Glutamatergic neuron (in vitro differentiated cells): ENCODE measurements around the gene PALM. TPM values are rescaled to one million over a fixed set of nuclear protein-coding genes. Genes with fewer than 3 reads are reported as not detected.
A peak's percentile ranks its signal among the peaks of the same experiment; 100 is the strongest.

ENCODE experiments used
- DNase-seq: peaks from one replicate; pipeline ENCODE4 v3.0.0; 2022
- H3K27ac Mint-ChIP-seq: one replicate; pipeline ENCODE4 v1.8.0; 2020; ENCODE audit warnings: mild to moderate bottlenecking, mixed read lengths, inconsistent platforms; ENCODE audit not compliant: unreplicated experiment
- H3K27me3 Mint-ChIP-seq: one replicate; pipeline ENCODE4 v1.8.0; 2020; ENCODE audit warnings: mild to moderate bottlenecking, moderate library complexity, mixed read lengths, inconsistent platforms; ENCODE audit not compliant: unreplicated experiment
- H3K36me3 Mint-ChIP-seq: one replicate; pipeline ENCODE4 v1.8.0; 2020; ENCODE audit warnings: mild to moderate bottlenecking, mixed read lengths, inconsistent platforms; ENCODE audit not compliant: unreplicated experiment
- H3K4me1 Mint-ChIP-seq: one replicate; pipeline ENCODE4 v1.8.0; 2020; ENCODE audit warnings: mild to moderate bottlenecking, low read depth, mixed read lengths, inconsistent platforms; ENCODE audit not compliant: unreplicated experiment
- H3K4me3 Mint-ChIP-seq: one replicate; pipeline ENCODE4 v1.8.0; 2020; ENCODE audit warnings: mild to moderate bottlenecking, mixed read lengths, inconsistent platforms; ENCODE audit not compliant: unreplicated experiment
- H3K9me3 Mint-ChIP-seq: one replicate; pipeline ENCODE4 v1.8.0; 2020; ENCODE audit warnings: mild to moderate bottlenecking, moderate library complexity, mixed read lengths, inconsistent platforms; ENCODE audit not compliant: unreplicated experiment
- total RNA-seq: library from RNA; stranded (reverse); fragmentation: NEBNext Ultra II Directional; extraction: Animal tissue kit (Norgen Biotek cat#: 25700); gene quantifications from one replicate; pipeline ENCODE4 v1.2.1, GENCODE V29; 2021; ENCODE audit not compliant: unreplicated experiment
- TF ChIP-seq, protein P1 (sequence below): fragments of 200-600 bp; sonication (generic); IDR thresholded peaks from one replicate; pipeline ENCODE4 v1.5.0; 2021; ENCODE audit not compliant: partially characterized antibody, unreplicated experiment

PALM gene
- total RNA-seq, 1 donor from 2014 or later, result 349 TPM

DNA sequence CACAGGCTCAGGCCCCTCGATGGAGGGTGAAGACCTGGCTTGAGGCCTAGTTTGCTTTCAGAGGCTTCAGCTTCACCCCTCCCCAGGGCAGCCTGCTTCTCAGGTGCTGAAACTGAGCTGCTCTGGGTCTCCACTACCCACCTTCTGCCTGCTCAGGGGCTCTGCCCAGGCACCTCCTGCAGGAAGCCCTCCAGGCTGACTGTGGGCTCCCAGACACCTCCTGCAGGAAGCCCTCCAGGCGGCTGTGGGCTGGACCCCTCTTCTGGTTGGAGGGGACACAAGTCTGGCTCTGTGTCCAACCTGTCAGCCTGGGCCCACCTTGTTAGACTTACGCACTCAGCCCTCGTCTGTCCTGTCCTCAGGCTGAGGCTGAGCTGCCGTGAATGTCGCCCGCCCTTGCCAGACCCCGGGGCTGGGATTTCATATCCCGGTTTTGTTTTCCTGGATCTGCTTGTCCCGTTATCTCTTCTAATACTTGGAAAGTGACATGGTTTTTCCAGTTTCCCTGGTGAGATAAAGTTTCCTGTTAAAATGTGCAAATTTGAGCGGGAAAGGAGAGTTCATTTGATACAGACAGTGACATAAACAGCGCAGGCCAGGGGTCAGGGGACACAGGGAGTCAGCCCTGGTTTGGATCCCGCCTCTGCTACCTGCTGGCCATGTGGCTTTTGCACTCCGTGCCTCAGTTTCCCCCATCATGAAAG lies 21.4 kb downstream of the PALM start:
- TF ChIP-seq, protein P1, sequence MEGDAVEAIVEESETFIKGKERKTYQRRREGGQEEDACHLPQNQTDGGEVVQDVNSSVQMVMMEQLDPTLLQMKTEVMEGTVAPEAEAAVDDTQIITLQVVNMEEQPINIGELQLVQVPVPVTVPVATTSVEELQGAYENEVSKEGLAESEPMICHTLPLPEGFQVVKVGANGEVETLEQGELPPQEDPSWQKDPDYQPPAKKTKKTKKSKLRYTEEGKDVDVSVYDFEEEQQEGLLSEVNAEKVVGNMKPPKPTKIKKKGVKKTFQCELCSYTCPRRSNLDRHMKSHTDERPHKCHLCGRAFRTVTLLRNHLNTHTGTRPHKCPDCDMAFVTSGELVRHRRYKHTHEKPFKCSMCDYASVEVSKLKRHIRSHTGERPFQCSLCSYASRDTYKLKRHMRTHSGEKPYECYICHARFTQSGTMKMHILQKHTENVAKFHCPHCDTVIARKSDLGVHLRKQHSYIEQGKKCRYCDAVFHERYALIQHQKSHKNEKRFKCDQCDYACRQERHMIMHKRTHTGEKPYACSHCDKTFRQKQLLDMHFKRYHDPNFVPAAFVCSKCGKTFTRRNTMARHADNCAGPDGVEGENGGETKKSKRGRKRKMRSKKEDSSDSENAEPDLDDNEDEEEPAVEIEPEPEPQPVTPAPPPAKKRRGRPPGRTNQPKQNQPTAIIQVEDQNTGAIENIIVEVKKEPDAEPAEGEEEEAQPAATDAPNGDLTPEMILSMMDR, result no peak
- Mint-ChIP-seq H3K4me3 (no peak overlapping the region), H3K9me3 (peaks cover 14% of the 10 kb centered on the region), H3K36me3 (no peaks in the 10 kb centered on the region), H3K27me3 (peaks cover 18% of the 10 kb centered on the region), H3K27ac (no peak overlapping the region), H3K4me1 (peaks cover 4% of the 10 kb centered on the region)
- no peak for DNase-seq

DNA sequence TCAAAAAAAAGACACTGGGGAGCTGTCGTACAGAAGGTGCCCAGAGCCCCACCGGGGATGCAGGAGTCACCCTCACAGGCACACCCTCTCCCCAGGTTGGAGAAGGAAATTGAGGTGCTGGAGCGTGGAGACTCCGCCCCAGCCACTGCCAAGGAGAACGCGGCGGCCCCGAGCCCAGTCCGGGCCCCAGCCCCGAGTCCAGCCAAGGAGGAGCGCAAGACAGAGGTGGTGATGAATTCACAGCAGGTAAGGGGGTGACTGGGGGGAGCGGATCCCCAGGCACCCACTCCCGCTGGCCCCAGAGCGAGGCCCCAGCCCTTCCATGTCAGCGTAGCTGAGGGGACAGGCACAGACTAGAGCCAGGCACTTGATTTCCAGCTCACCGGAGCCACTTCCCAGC lies 22.3 kb downstream of the PALM start:
- no peak overlapping the region for H3K4me3 Mint-ChIP-seq
- DNase-seq, result no peak
- peaks cover 14% of the 10 kb centered on the region for H3K9me3 Mint-ChIP-seq
- TF ChIP-seq, protein P1, result no peak
- H3K27ac Mint-ChIP-seq, result no peak overlapping the region
- H3K4me1 Mint-ChIP-seq, result peaks cover 4% of the 10 kb centered on the region
- no peaks in the 10 kb centered on the region for H3K36me3 Mint-ChIP-seq
- peaks cover 18% of the 10 kb centered on the region for H3K27me3 Mint-ChIP-seq

DNA sequence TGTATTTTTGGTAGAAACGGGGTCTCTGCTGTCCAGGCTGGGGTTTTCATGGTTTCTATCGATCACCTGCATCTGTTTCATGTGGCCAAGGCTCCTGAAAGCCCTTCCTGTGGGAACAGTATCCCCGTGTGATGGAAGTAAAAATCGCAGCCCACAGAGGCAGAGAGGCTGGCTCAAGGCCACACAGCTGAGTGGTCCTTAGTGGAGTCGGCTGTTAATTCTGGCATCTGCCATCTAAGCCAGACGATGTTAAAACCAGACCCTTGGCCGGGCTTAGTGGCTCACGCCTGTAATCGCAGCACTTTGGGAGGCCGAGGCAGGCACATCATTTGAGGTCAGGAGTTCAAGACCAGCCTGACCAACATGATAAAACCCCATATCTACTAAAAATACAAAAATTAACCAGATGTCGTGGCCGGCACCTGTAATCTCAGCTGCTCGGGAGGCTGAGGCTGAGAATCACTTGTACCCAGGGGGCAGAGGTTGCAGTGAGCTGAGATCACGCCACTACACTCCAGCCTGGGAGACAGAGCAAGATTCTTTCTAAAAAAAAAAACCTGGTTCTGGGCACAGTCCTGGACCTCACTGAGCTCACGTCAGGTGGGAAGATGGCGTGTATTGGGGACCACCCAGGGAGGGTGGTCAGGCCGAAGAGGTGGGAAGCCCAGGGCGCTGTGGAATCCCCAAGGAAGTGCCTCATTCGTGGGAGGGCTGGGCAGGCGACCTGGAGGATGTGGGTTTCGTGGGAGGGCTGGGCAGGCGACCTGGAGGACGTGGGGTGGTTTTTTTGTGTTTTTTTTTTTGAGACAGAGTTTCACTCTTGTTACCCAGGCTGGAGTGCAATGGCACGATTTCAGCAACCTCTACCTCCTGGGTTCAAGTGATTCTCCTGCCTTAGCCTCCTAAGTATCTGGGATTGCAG lies 23.7 kb downstream of the PALM start:
- Mint-ChIP-seq H3K27me3 (peaks cover 18% of the 10 kb centered on the region), H3K36me3 (no peaks in the 10 kb centered on the region), H3K9me3 (peaks cover 18% of the 10 kb centered on the region), H3K4me3 (no peak overlapping the region), H3K27ac (no peak overlapping the region), H3K4me1 (peaks cover 2% of the 10 kb centered on the region)
- TF ChIP-seq, protein P1, result no peak
- DNase-seq, result no peak

DNA sequence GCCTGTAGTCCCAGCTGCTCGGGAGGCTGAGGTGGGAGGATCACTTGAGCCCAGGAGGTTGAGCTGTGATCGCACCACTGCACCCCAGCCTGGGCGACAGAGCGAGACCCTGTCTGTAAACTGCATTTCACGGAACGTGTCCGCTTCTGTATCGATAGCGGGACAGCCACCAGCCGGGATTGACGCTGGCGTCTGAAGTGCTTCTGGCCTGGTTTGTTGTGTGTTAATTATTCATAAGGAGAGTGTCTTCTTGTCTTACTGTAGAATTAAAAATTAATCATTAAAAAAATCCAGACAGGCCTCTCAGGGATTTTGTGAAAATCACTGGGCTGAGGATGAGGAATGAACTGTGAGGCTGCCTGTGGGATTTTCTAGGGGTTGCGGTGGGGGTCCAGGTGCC lies 26.0 kb downstream of the PALM start:
- Mint-ChIP-seq H3K9me3 (peaks cover 27% of the 10 kb centered on the region), H3K4me3 (no peak overlapping the region), H3K4me1 (peaks cover 2% of the 10 kb centered on the region), H3K27me3 (peaks cover 27% of the 10 kb centered on the region), H3K36me3 (no peaks in the 10 kb centered on the region), H3K27ac (peak overlapping the region; percentile 43)
- TF ChIP-seq, protein P1, result no peak
- DNase-seq, result no peak

DNA sequence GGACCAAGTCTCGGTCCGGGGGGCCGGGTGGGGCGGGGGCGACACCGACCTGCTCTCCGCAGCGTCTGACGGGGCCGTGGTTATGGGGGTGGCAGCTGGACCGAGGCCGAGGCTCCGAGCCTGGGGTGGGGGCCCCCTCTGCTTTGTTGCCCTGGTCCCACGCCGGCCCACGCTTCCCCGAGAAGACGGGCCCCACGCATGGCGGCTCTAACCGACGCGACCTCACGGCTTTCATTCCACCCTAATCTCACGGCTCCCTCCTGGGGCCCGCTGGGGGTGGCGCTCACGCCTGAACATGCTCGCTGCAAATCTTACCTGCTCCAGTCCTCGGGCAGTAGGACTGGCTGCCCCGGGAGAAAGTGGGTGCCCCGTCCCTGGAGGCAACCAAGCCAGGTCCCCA lies 27.4 kb downstream of the PALM start:
- TF ChIP-seq, protein P1, result no peak
- no peak overlapping the region for H3K4me3 Mint-ChIP-seq
- H3K9me3 Mint-ChIP-seq, result peaks cover 31% of the 10 kb centered on the region
- H3K27me3 Mint-ChIP-seq, result peaks cover 29% of the 10 kb centered on the region
- H3K36me3 Mint-ChIP-seq, result no peaks in the 10 kb centered on the region
- no peak for DNase-seq
- peaks cover 2% of the 10 kb centered on the region for H3K4me1 Mint-ChIP-seq
- H3K27ac Mint-ChIP-seq, result no peak overlapping the region
